Activated gamma-delta T cell treated with anti-CD3 and anti-CD28 coated beads, Interleukin-2, amount 50 U/mL, for 16 hours (primary cell): ENCODE results near the gene WLS.

ENCODE experiments used
- DNase-seq: peaks from one replicate; pipeline ENCODE4 v3.0.0-alpha.2; 2020; ENCODE audit warnings: low read depth

Gene WLS

GRCh38 chr1:68131261-68131660 lies 101.1 kb downstream of the WLS start:
- DNase-seq: no peak

DNA sequence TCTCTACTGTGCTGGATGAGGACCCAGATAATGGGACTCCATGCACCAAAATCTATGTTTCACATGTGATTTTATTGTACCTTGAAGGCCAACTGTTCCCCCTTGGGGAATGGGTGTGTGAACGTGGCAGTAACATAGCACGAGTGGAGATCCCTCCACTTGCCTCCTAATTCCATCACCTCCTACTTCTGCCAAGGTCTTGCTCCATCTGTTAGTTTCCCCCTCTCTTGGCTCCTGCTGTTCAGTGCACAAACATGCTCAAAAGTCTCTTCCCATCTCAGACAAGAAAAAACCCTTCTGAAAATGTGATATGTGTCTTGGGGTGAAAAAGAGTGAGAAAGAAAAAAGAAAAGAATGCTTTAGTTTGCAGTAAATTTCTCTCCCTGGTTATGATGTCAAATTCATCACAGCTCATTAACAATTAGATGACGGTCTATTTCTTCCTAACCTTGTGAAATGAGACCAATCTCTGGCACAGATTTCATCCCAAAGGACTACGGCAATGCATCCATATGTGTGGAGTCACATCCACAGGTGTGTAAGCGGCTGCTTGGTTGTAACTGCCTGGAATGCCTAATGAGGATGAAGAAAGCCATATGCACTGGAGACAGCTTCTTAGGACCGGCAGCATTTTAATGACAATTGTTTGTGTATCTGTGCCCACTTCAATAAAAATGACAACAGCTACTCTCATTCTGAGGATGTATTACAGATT lies 102.6 kb downstream of the WLS start:
- DNase-seq: no peak

GRCh38 chr1:68128820-68129219 lies 103.5 kb downstream of the WLS start:
- DNase-seq: no peak

- DNase-seq: no peak
Measured at GRCh38 chr1:68128157-68128556, 104.2 kb downstream of the WLS start.

DNA sequence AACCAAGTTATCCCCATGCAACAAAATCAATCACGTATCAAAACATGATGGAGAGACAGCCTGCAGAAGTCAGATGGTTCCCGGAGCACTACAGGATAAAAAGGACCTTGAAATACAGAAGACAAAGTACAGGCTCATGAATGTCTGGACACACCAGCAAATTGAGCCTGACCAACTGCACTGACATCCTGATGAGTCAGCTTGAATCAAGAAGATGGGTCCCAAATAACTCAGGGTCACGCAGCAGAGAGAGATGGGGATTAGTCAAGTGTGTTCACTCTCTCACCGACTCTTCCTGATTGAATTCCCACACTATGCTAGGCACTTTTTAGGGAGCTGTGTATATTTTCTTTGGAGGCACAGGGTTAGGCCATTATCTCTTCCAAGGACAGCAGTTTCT lies 110.8 kb downstream of the WLS start:
- DNase-seq: no peak

- DNase-seq: no peak
Measured at GRCh38 chr1:68120136-68120791, 112.1 kb downstream of the WLS start.

GRCh38 chr1:68119445-68119844 lies 112.9 kb downstream of the WLS start:
- no peak for DNase-seq

- DNase-seq: no peak
Measured at GRCh38 chr1:68117416-68117815, 114.9 kb downstream of the WLS start.

DNA sequence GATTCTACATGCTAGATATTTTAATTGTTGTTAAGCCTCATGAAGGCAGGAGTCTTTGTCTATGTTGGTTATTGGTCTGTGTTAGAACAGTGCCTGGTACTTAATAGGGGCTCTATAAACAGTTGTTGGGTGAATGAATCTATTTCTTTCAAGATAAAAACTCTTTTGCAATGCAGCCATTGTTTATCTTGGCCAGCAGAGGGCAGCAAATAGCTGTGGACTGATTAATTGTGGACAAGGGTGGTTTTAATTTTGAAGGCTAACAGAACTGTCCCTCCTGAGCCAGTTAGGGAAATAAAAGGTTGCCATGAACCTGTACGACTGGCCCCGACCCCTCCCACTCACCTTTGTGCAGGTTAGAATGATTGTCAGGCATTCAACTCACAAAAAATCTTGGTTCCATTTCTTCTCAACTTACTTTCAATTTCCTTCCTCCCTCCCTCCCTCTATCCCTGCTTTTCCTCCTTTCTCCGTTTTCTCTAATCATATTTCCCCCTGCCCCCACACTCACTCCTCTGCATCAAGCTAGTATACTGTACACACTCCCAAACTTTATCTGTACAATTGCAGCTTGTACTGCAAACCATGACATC lies 115.6 kb downstream of the WLS start:
- no peak for DNase-seq

GRCh38 chr1:68115308-68115707 lies 117.0 kb downstream of the WLS start:
- DNase-seq: no peak

DNA sequence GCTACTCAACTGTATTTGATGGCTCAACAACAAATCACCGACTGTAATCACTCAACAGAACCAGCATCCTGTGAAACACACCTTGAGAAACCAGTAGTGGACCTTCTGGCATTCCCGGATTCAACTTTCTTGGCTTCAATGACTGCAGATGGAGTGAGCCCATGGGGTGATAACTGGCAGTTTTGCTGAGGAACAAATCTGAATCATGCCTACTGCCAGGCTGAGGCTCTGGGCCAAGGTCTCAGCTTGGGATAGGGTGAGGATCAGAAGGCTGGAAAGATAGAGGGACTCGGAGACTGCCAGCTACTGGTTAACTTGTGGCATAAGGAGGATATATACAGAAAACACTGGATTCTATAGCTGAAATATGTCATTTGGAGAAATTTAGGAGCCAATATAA lies 118.4 kb downstream of the WLS start:
- no peak for DNase-seq

DNA sequence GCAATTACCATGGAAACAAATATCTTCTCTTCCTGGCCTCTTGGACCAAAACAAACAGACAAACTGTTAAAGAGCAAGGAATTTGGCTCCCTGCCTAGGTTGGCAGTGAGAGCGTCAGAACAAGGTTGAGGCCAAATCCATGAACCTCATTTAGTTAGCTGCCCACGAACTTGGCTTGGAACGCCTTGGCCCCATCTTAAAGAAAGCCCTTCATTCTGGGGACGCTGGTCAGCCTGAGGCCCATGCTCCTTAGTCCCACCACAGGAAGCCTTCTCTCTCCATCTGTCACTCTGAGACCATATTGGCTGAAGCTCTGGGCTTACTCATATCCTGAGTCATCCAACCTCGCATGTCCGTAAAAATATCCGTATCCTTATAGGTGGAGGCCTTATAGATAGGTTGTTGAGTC lies 119.5 kb downstream of the WLS start:
- no peak for DNase-seq

DNA sequence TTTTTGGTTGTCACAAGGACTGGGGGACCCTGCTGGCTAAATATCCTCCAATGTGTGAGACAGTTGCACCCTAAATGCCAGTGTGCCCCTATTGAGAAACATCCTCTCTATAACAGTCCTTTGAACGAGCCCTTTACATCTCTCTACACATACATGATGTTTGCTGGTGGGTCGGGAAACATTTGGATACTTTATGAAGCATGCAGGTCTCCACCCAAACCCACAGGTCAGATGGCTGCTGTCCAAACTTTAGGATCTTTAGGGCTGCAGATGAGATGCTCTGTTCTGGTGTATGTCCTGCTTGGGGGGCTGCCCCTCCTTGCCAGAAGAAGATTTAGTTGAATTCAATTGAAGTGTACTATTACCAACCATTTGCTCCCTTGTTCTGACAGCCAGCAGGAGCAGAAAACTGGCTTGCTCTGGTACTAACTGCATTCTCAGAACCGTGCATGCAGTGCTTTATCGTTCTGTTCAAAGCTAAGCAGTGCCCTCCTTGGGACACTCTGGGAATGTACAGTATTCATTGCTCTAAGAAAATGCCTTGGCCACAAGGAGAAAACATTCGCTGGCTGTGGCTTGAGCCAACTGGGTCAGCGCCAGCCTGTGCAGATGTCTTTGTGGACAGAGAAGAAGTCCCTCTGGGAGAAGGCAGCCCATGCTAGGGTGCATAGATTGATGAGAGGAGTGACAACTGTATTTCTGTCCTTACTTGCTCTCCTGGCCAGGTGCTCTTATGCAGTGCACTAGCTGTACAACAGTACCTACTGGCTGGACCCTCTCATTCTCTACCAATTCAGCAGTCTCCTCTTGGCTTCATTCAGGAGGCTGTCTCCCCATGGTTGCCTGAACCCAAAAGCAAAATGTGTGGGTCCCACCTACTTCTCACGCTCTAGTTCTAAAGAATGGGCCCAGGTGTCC lies 120.5 kb downstream of the WLS start:
- no peak for DNase-seq

DNA sequence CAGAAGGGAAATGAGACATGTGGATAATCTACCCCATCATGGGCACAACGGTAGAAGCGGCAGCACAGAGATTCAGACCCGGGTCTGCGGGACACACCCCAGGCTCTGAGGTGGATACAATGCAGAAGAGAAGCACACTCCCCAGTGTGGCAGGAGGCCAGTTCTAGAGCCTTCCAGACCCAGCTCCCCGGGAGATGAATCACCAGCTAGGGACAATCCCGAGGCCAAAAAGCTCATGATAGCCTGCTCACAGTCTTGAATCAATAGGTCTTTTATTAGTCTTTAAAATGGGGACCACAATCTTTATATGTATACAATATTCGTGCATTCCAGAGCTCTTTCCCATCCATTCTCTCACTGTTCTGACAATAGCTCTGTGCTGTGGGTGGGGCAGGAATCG lies 124.6 kb downstream of the WLS start:
- DNase-seq: no peak

- DNase-seq: no peak
Measured at GRCh38 chr1:68103884-68104554, 128.3 kb downstream of the WLS start.

GRCh38 chr1:68103011-68103545 lies 129.2 kb downstream of the WLS start:
- DNase-seq: no peak

- DNase-seq: no peak
Measured at GRCh38 chr1:68101829-68102228, 130.5 kb downstream of the WLS start.

DNA sequence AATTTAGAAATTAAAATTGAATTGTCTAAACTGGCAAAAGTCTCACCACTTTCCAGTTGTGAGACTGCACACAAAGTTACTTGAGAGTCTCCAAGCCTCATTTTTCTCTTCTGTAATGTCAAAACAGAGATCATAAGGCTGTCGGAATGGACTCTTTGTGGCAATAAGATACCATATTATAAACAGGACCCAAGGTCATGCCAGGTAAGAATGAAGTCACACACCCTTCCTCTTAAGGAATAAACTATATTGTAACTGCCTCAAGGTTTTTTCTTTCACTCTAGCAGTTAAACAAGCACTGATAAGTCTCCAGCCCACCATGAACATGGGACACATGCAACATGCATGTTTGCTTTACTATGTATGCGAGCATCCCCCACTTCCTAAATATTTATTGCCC lies 131.8 kb downstream of the WLS start:
- no peak for DNase-seq

GRCh38 chr1:68093737-68094136 lies 138.6 kb downstream of the WLS start:
- no peak for DNase-seq

DNA sequence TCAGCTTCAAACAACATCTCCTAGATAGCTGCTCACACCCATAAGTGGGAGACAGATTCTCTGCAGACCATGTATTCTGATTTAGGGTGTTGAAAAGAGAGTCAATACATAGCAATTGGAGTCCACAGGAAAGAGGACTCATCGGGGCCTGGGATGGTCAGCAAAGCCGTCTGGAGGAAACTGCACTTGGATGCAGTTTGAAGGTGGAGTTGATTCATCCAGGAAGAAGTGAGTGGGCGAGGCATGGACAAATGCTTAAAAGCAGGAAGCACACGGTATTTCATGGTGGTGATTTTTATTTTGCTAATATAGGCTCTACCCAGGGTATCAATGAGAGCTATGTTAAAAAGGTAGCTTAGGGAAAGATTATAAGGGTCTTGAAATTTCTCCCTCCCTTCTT lies 145.1 kb downstream of the WLS start:
- no peak for DNase-seq

DNA sequence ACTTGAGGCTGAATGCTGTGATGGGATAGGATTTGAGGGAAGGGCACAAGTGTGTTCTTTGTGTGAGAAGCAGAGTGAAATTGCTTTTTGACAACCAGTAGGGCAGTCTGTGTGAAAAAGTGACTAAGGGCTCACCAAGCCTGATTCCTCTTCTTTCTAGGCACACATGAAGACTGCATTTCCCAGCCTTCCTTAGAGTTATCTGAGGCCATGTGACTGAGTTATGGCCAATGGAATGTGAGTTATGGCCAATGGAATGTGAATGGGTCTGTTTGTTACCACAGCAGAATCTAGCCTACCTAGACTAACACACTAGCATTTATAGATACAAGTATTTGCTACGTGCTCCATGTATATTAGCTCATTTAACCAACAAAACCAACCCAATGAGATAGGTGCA lies 146.6 kb downstream of the WLS start:
- no peak for DNase-seq

- DNase-seq: no peak
Measured at GRCh38 chr1:68083686-68084085, 148.6 kb downstream of the WLS start.
